Measurements from ENCODE around the gene PTBP1. TPM values are rescaled to one million over a fixed set of nuclear protein-coding genes. Genes with fewer than 3 reads are reported as not detected.

Gene PTBP1
- total and polyA plus RNA-seq, 9 of the 15 experiments (the other 6 are each of a cell fraction or from before 2014, with no cell fraction given), result 14.0 to 759 (median 234) TPM

- TF ChIP-seq ZNF197 (CRISPR knock-in tag; IDR thresholded peaks at IDR 0.05; ENCODE audit: low read depth), result no peak
- TF ChIP-seq BHLHE40 (IDR thresholded peaks at IDR 0.05; ENCODE audit: low read length), result no peak
- TF ChIP-seq ETS2 (tag; IDR thresholded peaks at IDR 0.05; ENCODE audit: borderline replicate concordance, poor library complexity, severe bottlenecking), result no peak
- no peak for TF ChIP-seq HNRNPUL1 (IDR thresholded peaks at IDR 0.05; ENCODE audit: low read length)
- no peak for TF ChIP-seq XRCC4 (IDR thresholded peaks at IDR 0.05; ENCODE audit: extremely low read depth, insufficient read depth, insufficient read length)
- peak; percentile 78; the same call in 1 of the 2 replicates for TF ChIP-seq FOXJ2 (tag; IDR thresholded peaks at IDR 0.05)
- TF ChIP-seq RAD51 (IDR thresholded peaks at IDR 0.05; ENCODE audit: borderline replicate concordance, low read depth), result no peak
- TF ChIP-seq TCF7L2 (IDR thresholded peaks at IDR 0.05; ENCODE audit: low read depth, low read length), result no peak
- peak; percentile 70 for TF ChIP-seq MBD2 (IDR thresholded peaks at IDR 0.05; ENCODE audit: borderline replicate concordance, low read depth)
- no peak for TF ChIP-seq SIRT6 (IDR thresholded peaks at IDR 0.05; ENCODE audit: low read depth, low read length)
- TF ChIP-seq MXD1 (CRISPR knock-in tag; IDR thresholded peaks at IDR 0.05; ENCODE audit: borderline replicate concordance, poor library complexity, severe bottlenecking), result no peak
- no peak for TF ChIP-seq ATF1 (CRISPR knock-in tag; IDR thresholded peaks at IDR 0.05)
- TF ChIP-seq ATF1 (tag; IDR thresholded peaks at IDR 0.05), result 0 out of 2 replicates have a peak, but pooled peaks have one; percentile 3
- TF ChIP-seq PHF20 (IDR thresholded peaks at IDR 0.05; ENCODE audit: partially characterized antibody), result peak; percentile 29
- TF ChIP-seq CREM (IDR thresholded peaks at IDR 0.05; ENCODE audit: low read depth), result peak; percentile 70
- TF ChIP-seq E2F1 (CRISPR knock-in tag; IDR thresholded peaks at IDR 0.05), result no peak
- peak; percentile 80 for TF ChIP-seq DPF2 (IDR thresholded peaks at IDR 0.05)
- peak; percentile 40 for TF ChIP-seq TBP (optimal IDR thresholded peaks at IDR 0.05; ENCODE audit: low read depth, low read length)
- no peak for TF ChIP-seq ZBTB49 (CRISPR knock-in tag; IDR thresholded peaks at IDR 0.05; ENCODE audit: borderline replicate concordance)
- peak; percentile 15; the same call in 1 of the 2 replicates for TF ChIP-seq GABPB1 (CRISPR knock-in tag; IDR thresholded peaks at IDR 0.05)
- TF ChIP-seq ZNF586 (CRISPR knock-in tag; conservative IDR thresholded peaks at IDR 0.05), result no peak
- no peak for TF ChIP-seq CAMTA2 (CRISPR knock-in tag; conservative IDR thresholded peaks at IDR 0.05)
- TF ChIP-seq, protein P1, sequence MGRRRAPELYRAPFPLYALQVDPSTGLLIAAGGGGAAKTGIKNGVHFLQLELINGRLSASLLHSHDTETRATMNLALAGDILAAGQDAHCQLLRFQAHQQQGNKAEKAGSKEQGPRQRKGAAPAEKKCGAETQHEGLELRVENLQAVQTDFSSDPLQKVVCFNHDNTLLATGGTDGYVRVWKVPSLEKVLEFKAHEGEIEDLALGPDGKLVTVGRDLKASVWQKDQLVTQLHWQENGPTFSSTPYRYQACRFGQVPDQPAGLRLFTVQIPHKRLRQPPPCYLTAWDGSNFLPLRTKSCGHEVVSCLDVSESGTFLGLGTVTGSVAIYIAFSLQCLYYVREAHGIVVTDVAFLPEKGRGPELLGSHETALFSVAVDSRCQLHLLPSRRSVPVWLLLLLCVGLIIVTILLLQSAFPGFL (CRISPR knock-in tag; IDR thresholded peaks at IDR 0.05), result no peak
- 0 out of 2 replicates have a peak, but pooled peaks have one; percentile 22 for TF ChIP-seq NR1H2 (CRISPR knock-in tag; IDR thresholded peaks at IDR 0.05)
Observed at GRCh38 chr19:791567-792305, 5.5 kb upstream of the PTBP1 start (continued).

All from K562 (cell line).